Measurements from ENCODE around the gene CFAP61. TPM values are rescaled to one million over a fixed set of nuclear protein-coding genes. Genes with fewer than 3 reads are reported as not detected.

The CFAP61 gene
- total RNA-seq, 1 experiment from 2014 or later, result 0.28 TPM

DNA sequence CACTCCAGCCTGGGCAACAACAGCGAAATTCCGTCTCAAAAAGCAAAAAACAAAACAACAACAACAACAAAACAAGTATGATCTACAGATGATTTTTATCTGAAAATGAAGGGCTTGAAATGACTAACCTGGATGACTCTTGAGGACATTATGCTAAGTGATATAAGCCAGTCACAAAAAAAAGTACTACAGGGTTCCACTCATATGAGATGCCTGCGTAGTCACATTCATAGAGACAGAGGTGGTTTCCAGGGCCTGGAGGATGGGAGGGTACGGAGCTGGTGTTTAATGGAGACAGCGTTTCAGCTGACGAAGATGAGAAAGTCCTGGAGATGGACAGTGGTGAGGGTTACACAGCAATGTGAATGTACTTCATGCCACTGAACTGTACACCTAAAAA is 307.3 kb downstream of the CFAP61 start:
- in situ Hi-C loops (cut with HindIII; ENCODE audit: low pct_unique_long_range_greater_than_20kb, low sequenced_read_pairs), result no loop called here
- ATAC-seq, result no peak

GRCh38 chr20:20360464-20360863 is 308.1 kb downstream of the CFAP61 start:
- H3K9me3 ChIP-seq (ENCODE audit: control insufficient read depth, insufficient read depth, low read depth, low read length), result no peaks in the 10 kb centered on the region
- no peaks in the 10 kb centered on the region for H3K36me3 ChIP-seq (ENCODE audit: control insufficient read depth, insufficient read depth, low read length)
- POLR2A ChIA-PET, result no interaction called here
- ATAC-seq (peak; percentile 91), DNase-seq (ENCODE audit: low read depth, low spot score) (peak; percentile 39)
- H3K27ac ChIP-seq (ENCODE audit: low read length), result no peak overlapping the region
- CTCF ChIA-PET, result no interaction called here
- BruUV-seq (replicated peaks), result no TSS peak
- no peak overlapping the region for H3K4me3 ChIP-seq (ENCODE audit: low read depth in 2 of 2, low read length in 2 of 2)
- H3K4me1 ChIP-seq (ENCODE audit: control insufficient read depth, insufficient read depth, low read length), result no peaks in the 10 kb centered on the region
- intact Hi-C loops (cut with micrococcal nuclease; ENCODE audit: unreplicated experiment) (loop anchor here (2.0 to 10.0 kb wide), 2 partner anchors 208 to 276 kb away; no protein-coding TSS in a partner anchor), in situ Hi-C loops (cut with HindIII; ENCODE audit: low pct_unique_long_range_greater_than_20kb, low sequenced_read_pairs) (no loop called here)
- H3K27me3 ChIP-seq (ENCODE audit: control insufficient read depth, insufficient read depth, low read length), result peaks cover 32% of the 10 kb centered on the region
- no peak for TF ChIP-seq POLR2AphosphoS5 (IDR thresholded peaks at IDR 0.05; ENCODE audit: low read depth, low read length)
- TF ChIP-seq, protein P1, sequence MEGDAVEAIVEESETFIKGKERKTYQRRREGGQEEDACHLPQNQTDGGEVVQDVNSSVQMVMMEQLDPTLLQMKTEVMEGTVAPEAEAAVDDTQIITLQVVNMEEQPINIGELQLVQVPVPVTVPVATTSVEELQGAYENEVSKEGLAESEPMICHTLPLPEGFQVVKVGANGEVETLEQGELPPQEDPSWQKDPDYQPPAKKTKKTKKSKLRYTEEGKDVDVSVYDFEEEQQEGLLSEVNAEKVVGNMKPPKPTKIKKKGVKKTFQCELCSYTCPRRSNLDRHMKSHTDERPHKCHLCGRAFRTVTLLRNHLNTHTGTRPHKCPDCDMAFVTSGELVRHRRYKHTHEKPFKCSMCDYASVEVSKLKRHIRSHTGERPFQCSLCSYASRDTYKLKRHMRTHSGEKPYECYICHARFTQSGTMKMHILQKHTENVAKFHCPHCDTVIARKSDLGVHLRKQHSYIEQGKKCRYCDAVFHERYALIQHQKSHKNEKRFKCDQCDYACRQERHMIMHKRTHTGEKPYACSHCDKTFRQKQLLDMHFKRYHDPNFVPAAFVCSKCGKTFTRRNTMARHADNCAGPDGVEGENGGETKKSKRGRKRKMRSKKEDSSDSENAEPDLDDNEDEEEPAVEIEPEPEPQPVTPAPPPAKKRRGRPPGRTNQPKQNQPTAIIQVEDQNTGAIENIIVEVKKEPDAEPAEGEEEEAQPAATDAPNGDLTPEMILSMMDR (IDR thresholded peaks at IDR 0.05), result peak; percentile 92
- no peak for TF ChIP-seq TCF7L2 (IDR thresholded peaks at IDR 0.05; ENCODE audit: low read depth, low read length)
- no peak for TF ChIP-seq SIN3A (IDR thresholded peaks at IDR 0.05; ENCODE audit: borderline replicate concordance, insufficient read depth, low read depth, low read length)

More for the DNA sequence above, 307.3 kb downstream of the CFAP61 start:
- DNase-seq (ENCODE audit: low read depth, low spot score), result no peak
- intact Hi-C loops (cut with micrococcal nuclease; ENCODE audit: unreplicated experiment), result loop anchor here (2.0 to 10.0 kb wide), 2 partner anchors 209 to 275 kb away; no protein-coding TSS in a partner anchor
- CTCF ChIA-PET, result no interaction called here
- Histone ChIP-seq H3K27ac (ENCODE audit: low read length) (no peak overlapping the region), H3K4me3 (ENCODE audit: low read depth in 2 of 2, low read length in 2 of 2) (no peak overlapping the region), H3K27me3 (ENCODE audit: control insufficient read depth, insufficient read depth, low read length) (peaks cover 28% of the 10 kb centered on the region), H3K4me1 (ENCODE audit: control insufficient read depth, insufficient read depth, low read length) (no peaks in the 10 kb centered on the region), H3K36me3 (ENCODE audit: control insufficient read depth, insufficient read depth, low read length) (no peaks in the 10 kb centered on the region), H3K9me3 (ENCODE audit: control insufficient read depth, insufficient read depth, low read depth, low read length) (no peaks in the 10 kb centered on the region)
- TF ChIP-seq REST (IDR thresholded peaks at IDR 0.05; ENCODE audit: insufficient read depth in 1 of 2, low read depth in 2 of 2, low read length in 1 of 2), result no peak
- TF ChIP-seq SIN3A (IDR thresholded peaks at IDR 0.05; ENCODE audit: borderline replicate concordance, insufficient read depth, low read depth, low read length), result no peak
- TF ChIP-seq, protein P1 (IDR thresholded peaks at IDR 0.05), result no peak
- no TSS peak for BruUV-seq (replicated peaks)
- POLR2A ChIA-PET, result no interaction called here
